ENCODE data around the gene IFNL4.

DNA sequence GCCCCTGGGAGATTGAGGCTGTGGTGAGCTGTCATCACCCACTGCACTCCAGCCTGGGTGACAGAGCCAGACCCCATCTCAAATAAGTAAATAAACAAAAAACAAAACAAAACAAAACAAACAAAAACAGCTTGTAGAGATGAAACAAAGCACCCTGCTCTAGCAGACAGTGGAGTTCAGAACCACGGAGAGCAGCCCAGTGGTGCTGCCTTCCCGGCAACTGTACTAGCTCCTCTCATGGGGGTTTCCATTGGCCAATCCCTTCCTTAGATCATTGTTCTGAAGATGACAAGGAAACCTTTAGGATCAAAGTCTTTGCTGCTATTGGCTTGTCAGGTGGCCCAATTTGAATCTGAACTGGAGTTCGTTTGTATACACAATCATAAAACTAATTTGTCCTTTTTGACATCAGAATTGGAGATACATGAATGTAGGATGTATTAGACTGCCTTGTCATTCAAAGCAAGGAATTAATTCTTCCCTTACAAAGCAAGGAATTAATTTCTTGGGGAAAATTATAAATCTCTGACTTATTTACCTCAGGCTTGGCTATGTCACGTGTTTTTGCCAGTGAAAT is 24.9 kb downstream of the IFNL4 start:
- no peak for TF ChIP-seq POLR2A (IDR thresholded peaks at IDR 0.05; ENCODE audit: low read depth, low read length)
- TF ChIP-seq RAD51 (IDR thresholded peaks at IDR 0.05): no peak
- TF ChIP-seq POLR2AphosphoS2 (IDR thresholded peaks at IDR 0.05; ENCODE audit: low read depth, low read length): no peak
- no peak for TF ChIP-seq PML (IDR thresholded peaks at IDR 0.05; ENCODE audit: low read length)
- TF ChIP-seq KDM1A (IDR thresholded peaks at IDR 0.05; ENCODE audit: borderline replicate concordance): no peak
